OCI-LY3 (cell line): ENCODE data around the gene TCL1B.
"Not testable (repeated sequence)": the region's sequence is repeated elsewhere in the genome, so short reads cannot be mapped to it uniquely, and the experiment has no call there.

Experiments used
- H2AFZ ChIP-seq: fragments of 200-600, 300-600 bp; shearing (Covaris generic); 2 replicates; pipeline ENCODE4 v1.6.0; 2014; ENCODE audit warnings: antibody characterized with exemption, low read depth, low read length
- H3K27ac ChIP-seq: fragments of 200-600, 300-600 bp; sonication (generic); 2 replicates; pipeline ENCODE4 v1.5.1; 2014; ENCODE audit warnings: mild to moderate bottlenecking, low read length, moderate library complexity, mixed read lengths
- H3K27me3 ChIP-seq: fragments of 200-600, 300-600 bp; sonication (generic); 2 replicates; pipeline ENCODE4 v1.6.1; 2014; ENCODE audit warnings: low read depth, low read length, mixed read lengths
- H3K36me3 ChIP-seq: fragments of 200-600, 300-600 bp; sonication (generic); replicated peaks from 2 replicates; pipeline ENCODE3; 2014; ENCODE audit warnings: low read depth, low read length, mixed read lengths
- H3K4me1 ChIP-seq: fragments of 300-600, 200-600 bp; sonication (generic); 2 replicates; pipeline ENCODE4 v1.6.1; 2014; ENCODE audit warnings: low read length, mixed read lengths
- H3K4me2 ChIP-seq: fragments of 200-600, 300-600 bp; sonication (generic); 2 replicates; pipeline ENCODE4 v1.6.1; 2014; ENCODE audit warnings: low read length, mixed read lengths
- H3K4me3 ChIP-seq: fragments of 300-600, 200-600 bp; sonication (generic); 2 replicates; pipeline ENCODE4 v1.5.1; 2014; ENCODE audit warnings: antibody characterized with exemption, mild to moderate bottlenecking, low read length, moderate library complexity
- H3K79me2 ChIP-seq: fragments of 300-600, 200-600 bp; shearing (Covaris generic); 2 replicates; pipeline ENCODE4 v1.6.1; 2014; ENCODE audit warnings: mild to moderate bottlenecking, low read length, mixed read lengths
- H3K9ac ChIP-seq: fragments of 300-600, 200-600 bp; shearing (Covaris generic); 2 replicates; pipeline ENCODE4 v1.6.0; 2014; ENCODE audit warnings: mild to moderate bottlenecking, low read length, moderate library complexity
- H3K9me3 ChIP-seq: fragments of 200-600, 300-600 bp; shearing (Covaris generic); 2 replicates; pipeline ENCODE4 v1.6.1; 2014; ENCODE audit warnings: low read length, mixed read lengths; ENCODE audit not compliant: insufficient read depth
- H4K20me1 ChIP-seq: fragments of 200-600, 300-600 bp; sonication (generic); 2 replicates; pipeline ENCODE4 v1.6.1; 2016; ENCODE audit warnings: low read length, mixed read lengths; ENCODE audit not compliant: insufficient read depth
- CTCF ChIP-seq: fragments of 200-600, 300-600 bp; sonication (generic); IDR thresholded peaks from 2 replicates; pipeline ENCODE4 v1.5.1; 2014; ENCODE audit warnings: antibody characterized with exemption, low read length, low read depth
- EZH2phosphoT487 ChIP-seq: fragments of 200-600 bp; shearing (Covaris generic); IDR thresholded peaks from 2 replicates; pipeline ENCODE4 v1.6.1; 2018; ENCODE audit warnings: antibody characterized with exemption, mixed run types, low read depth

The TCL1B gene

GRCh38 chr14:95727056-95727700, 41.0 kb downstream of the TCL1B start:
- Histone ChIP-seq H3K4me1 (peaks cover 38% of the 10 kb centered on the region), H3K36me3 (peaks cover 6% of the 10 kb centered on the region), H3K9ac (no peak overlapping the region), H4K20me1 (no peaks in the 10 kb centered on the region), H3K4me2 (no peak overlapping the region), H3K9me3 (peaks cover 6% of the 10 kb centered on the region), H3K79me2 (no peaks in the 10 kb centered on the region), H3K27me3 (no peaks in the 10 kb centered on the region), H3K4me3 (no peak overlapping the region), H2AFZ (no peak overlapping the region), H3K27ac (no peak overlapping the region)
- no peak for TF ChIP-seq EZH2phosphoT487
- TF ChIP-seq CTCF = no peak

- H3K27ac ChIP-seq, H3K9me3 ChIP-seq, H3K4me3 ChIP-seq, H3K27me3 ChIP-seq, H2AFZ ChIP-seq, H3K9ac ChIP-seq, H4K20me1 ChIP-seq, H3K79me2 ChIP-seq, H3K36me3 ChIP-seq: not testable (repeated sequence)
- Histone ChIP-seq H3K4me1 (peaks cover 33% of the 10 kb centered on the region), H3K4me2 (peak overlapping the region; percentile 21; the same call in 1 of the 2 replicates)
These were observed 43.3 kb downstream of the TCL1B start for GRCh38 chr14:95729402-95730028.

DNA sequence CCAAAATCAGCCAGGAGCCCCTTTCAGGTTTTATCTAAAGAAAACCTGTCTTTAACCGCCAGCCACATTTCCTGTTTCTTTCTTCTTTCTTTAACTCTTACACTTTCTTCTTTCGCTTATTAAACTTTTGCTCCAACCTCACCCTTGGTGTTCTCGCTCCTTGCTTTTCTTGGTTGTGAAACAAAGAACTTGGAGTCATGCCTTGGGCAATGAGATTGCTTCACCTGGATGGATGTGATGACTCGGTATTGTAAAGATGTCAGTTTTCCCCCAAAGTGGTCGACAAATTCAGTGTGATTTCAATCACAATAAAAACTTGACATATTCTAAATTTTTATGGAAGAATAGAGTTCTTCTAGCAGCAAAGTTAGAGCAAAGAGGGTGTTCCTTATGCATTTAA, 43.9 kb downstream of the TCL1B start:
- Histone ChIP-seq H3K4me3 (no peak overlapping the region), H3K9me3 (no peaks in the 10 kb centered on the region), H3K4me1 (peaks cover 33% of the 10 kb centered on the region), H3K27ac (no peak overlapping the region), H2AFZ (no peak overlapping the region), H3K4me2 (no peak overlapping the region), H3K9ac (no peak overlapping the region), H3K27me3 (peaks cover 7% of the 10 kb centered on the region), H3K36me3 (no peaks in the 10 kb centered on the region), H4K20me1 (no peaks in the 10 kb centered on the region), H3K79me2 (no peaks in the 10 kb centered on the region)
- TF ChIP-seq EZH2phosphoT487 (no peak), CTCF (no peak)

DNA sequence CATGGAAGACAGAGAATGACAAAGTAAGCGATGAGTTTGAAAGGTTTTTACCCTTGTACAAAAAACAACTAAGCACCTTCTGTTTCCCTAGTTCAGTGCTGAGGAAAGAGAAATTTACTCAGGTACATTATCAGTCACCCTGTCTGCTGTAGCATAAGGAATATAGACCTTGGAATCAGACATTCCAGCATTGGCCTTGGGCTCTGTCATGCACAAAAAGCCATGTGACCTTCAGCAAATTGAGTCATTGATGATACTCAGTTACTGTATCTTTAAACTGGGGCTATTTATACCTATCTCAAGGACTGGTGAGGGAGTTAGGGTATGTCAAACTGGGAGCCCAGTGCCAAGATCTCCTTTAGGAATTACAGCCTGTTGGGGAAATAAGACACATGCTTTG, 47.0 kb downstream of the TCL1B start:
- Histone ChIP-seq H2AFZ (no peak overlapping the region), H3K9me3 (no peaks in the 10 kb centered on the region), H3K36me3 (no peaks in the 10 kb centered on the region), H3K27me3 (peaks cover 27% of the 10 kb centered on the region), H3K4me3 (no peak overlapping the region), H3K79me2 (no peaks in the 10 kb centered on the region), H3K4me1 (peaks cover 16% of the 10 kb centered on the region), H3K27ac (no peak overlapping the region), H3K9ac (no peak overlapping the region), H4K20me1 (no peaks in the 10 kb centered on the region), H3K4me2 (no peak overlapping the region)
- no peak for TF ChIP-seq CTCF
- TF ChIP-seq EZH2phosphoT487 = no peak
